ENCODE measurements around the gene ZSWIM3. TPM values are rescaled to one million over a fixed set of nuclear protein-coding genes. Genes with fewer than 3 reads are reported as not detected.
"Not testable (repeated sequence)": the region's sequence is repeated elsewhere in the genome, so short reads cannot be mapped to it uniquely, and the experiment has no call there.

Gene ZSWIM3
- total RNA-seq, 2 experiments from 2014 or later = 5.1 to 5.8 TPM

DNA sequence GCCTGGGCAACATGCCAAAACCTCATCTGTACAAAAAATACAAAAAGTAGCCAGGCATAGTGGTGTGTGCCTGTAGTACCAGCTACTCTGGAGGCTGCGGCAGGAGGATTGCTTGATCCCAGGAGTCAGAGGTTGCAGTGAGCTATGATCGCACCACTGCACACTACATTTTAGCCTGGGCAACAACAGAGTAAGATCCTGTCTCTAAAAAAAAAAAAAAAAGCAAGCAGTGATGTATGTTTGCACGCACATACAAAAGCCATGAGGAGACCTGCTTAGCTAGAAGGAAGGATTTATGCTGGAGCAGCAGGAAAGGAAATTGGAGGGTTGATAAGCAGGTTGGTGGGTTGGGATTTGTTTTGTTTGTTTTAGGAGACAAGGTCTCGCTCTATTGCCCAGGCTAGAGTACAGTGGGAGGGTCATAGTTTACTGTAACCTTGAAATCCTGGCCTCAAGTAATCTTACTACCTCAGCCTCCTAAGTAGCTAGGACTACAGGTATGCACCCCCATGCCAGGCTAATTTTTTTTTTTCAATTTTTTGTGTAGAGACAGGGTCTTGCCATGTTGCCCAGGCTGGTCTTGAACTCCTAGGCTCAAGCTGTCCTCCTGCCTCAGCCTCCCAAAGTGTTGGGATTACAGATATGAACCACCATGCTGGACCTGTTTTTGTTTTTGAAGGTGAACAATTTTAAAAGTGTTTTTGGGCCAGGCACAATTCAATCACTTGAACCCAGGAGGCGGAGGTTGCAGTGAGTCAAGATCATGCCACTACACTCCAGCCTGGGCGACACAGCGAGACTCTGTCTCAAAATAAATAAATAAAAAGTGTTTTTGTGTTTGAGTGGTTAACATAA is 4.0 kb downstream of the ZSWIM3 start:
- no peak for ATAC-seq
- CTCF ChIA-PET = interaction anchor here (1.6 kb wide), 1 partner anchor 62 kb away, joined by 4 read pairs; no protein-coding TSS in a partner anchor
- no peaks in the 10 kb centered on the region for H3K27me3 Mint-ChIP-seq (ENCODE audit: low read depth)
- no peak overlapping the region for H3K27ac Mint-ChIP-seq
- no peak for DNase-seq
- H3K36me3 Mint-ChIP-seq (ENCODE audit: low read depth) = peaks cover 4% of the 10 kb centered on the region
- H3K9me3 Mint-ChIP-seq (ENCODE audit: insufficient read depth) = no peaks in the 10 kb centered on the region
- H3K4me3 Mint-ChIP-seq = no peak overlapping the region
- POLR2A ChIA-PET = no interaction called here
- peaks cover 31% of the 10 kb centered on the region for H3K4me1 Mint-ChIP-seq (ENCODE audit: low read depth)

DNA sequence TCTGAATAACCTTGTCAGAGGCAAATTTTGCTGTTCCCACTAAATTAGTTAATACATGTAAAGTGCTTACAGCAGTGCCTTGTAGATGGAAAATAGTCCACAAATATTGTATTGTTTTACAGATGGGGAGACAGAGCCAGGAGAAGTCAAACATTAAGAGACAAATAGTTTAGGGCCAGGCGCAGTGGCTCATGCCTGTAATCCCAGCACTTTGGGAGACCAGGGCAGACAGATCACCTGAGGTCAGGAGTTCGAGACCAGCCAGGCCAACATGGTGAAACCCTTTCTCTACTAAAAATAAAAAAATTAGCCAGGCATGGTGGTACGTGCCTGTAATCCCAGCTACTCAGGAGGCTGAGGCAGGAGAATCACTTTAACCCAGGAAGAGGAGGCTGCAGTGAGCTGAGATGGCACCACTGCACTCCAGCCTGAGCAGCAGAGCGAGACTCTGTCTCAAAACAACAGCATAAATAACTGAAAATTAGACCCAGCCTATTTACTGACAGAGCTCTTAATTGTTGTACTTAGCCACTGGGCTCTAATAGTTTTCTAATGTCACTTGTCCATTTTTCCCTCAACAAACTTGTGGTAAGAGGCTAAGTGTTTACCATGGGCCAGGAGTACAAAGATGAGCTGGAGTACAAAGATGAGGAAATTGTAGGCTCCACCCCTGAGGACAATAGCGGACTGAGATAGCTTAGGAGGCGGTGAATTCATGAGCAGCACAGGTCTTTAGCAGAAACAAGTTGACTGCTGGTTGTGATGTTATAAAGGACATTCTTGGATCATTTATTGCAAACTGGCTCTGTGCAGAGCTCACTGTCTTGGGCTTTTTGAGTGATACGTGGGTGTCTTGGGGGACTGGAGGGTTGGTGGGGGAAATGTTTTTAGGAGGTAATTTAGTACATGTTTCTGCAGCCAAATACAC is 6.4 kb downstream of the ZSWIM3 start:
- Mint-ChIP-seq H3K4me1 (ENCODE audit: low read depth) (peaks cover 14% of the 10 kb centered on the region), H3K4me3 (no peak overlapping the region), H3K27me3 (ENCODE audit: low read depth) (no peaks in the 10 kb centered on the region), H3K27ac (no peak overlapping the region), H3K36me3 (ENCODE audit: low read depth) (no peaks in the 10 kb centered on the region), H3K9me3 (ENCODE audit: insufficient read depth) (no peaks in the 10 kb centered on the region)
- DNase-seq = no peak
- no peak for ATAC-seq
- ChIA-PET POLR2A (interaction anchor here (1.0 kb wide), 1 partner anchor 17 kb away, joined by 6 read pairs; the partner anchor contains the start of gene ZSWIM1), CTCF (interaction anchor here (0.6 to 1.1 kb wide), 2 partner anchors 23 to 27 kb away, joined by 3 read pairs; partner anchors contain the start of genes CTSA, NEURL2 and SPATA25)

- Mint-ChIP-seq H3K4me1 (ENCODE audit: low read depth) (no peaks in the 10 kb centered on the region), H3K4me3 (no peak overlapping the region), H3K27me3 (ENCODE audit: low read depth) (no peaks in the 10 kb centered on the region), H3K9me3 (ENCODE audit: insufficient read depth) (no peaks in the 10 kb centered on the region), H3K27ac (no peak overlapping the region), H3K36me3 (ENCODE audit: low read depth) (no peaks in the 10 kb centered on the region)
- DNase-seq (no peak), ATAC-seq (no peak)
- ChIA-PET CTCF (interaction anchor here (0.7 to 1.3 kb wide), 2 partner anchors 8 to 60 kb away, joined by 3 read pairs; no protein-coding TSS in a partner anchor), POLR2A (interaction anchor here (0.7 kb wide), 1 partner anchor 54 kb away, joined by 3 read pairs; the partner anchor contains the start of gene UBE2C)
Observed at GRCh38 chr20:45866454-45866853, 9.0 kb downstream of the ZSWIM3 start.

GRCh38 chr20:45867136-45867818 is 9.9 kb downstream of the ZSWIM3 start:
- ATAC-seq (no peak), DNase-seq (no peak)
- Mint-ChIP-seq H3K27me3 (ENCODE audit: low read depth) (no peaks in the 10 kb centered on the region), H3K4me1 (ENCODE audit: low read depth) (no peaks in the 10 kb centered on the region), H3K4me3 (no peak overlapping the region), H3K36me3 (ENCODE audit: low read depth) (no peaks in the 10 kb centered on the region), H3K9me3 (ENCODE audit: insufficient read depth) (no peaks in the 10 kb centered on the region), H3K27ac (no peak overlapping the region)
- CTCF ChIA-PET = interaction anchor here (1.3 kb wide), 1 partner anchor 9 kb away, joined by 3 read pairs; no protein-coding TSS in a partner anchor
- POLR2A ChIA-PET = interaction anchor here (0.7 kb wide), 1 partner anchor 54 kb away, joined by 3 read pairs; the partner anchor contains the start of gene UBE2C

- ChIA-PET POLR2A (no interaction called here), CTCF (interaction anchor here (0.6 to 1.3 kb wide), 2 partner anchors 9 to 23 kb away, joined by 3 to 5 read pairs; no protein-coding TSS in a partner anchor)
- H3K4me3 Mint-ChIP-seq = no peak overlapping the region
- ATAC-seq (no peak), DNase-seq (no peak)
- no peak overlapping the region for H3K27ac Mint-ChIP-seq
- H3K27me3 Mint-ChIP-seq (ENCODE audit: low read depth) = no peaks in the 10 kb centered on the region
- no peaks in the 10 kb centered on the region for H3K4me1 Mint-ChIP-seq (ENCODE audit: low read depth)
- H3K36me3 Mint-ChIP-seq (ENCODE audit: low read depth) = no peaks in the 10 kb centered on the region
- H3K9me3 Mint-ChIP-seq (ENCODE audit: insufficient read depth) = no peaks in the 10 kb centered on the region
Observed at GRCh38 chr20:45867819-45868176, 10.4 kb downstream of the ZSWIM3 start.

DNA sequence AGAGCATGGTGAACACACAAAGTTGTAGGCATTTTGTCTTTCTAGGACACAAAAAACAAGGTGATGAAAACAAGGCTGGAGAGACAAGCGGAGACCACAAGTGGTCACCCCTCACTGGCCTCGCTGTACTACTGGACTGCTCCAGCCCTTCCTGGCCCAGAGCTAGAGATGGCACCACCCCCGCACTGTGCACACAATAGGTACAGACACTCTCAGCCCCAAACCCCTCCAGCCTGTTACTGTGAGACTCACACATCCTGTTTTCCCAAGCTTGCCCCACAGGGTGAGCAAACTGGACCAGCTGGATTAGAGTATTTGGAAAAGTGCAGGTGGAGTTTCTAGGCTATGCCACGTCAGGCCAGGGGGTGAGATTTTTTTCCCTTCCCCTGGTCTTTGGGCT is 15.2 kb downstream of the ZSWIM3 start:
- ChIA-PET CTCF (interaction anchor here (0.6 kb wide), 1 partner anchor 12 kb away, joined by 3 read pairs; no protein-coding TSS in a partner anchor), POLR2A (no interaction called here)
- ATAC-seq = no peak
- H3K27ac Mint-ChIP-seq = no peak overlapping the region
- H3K27me3 Mint-ChIP-seq (ENCODE audit: low read depth) = no peaks in the 10 kb centered on the region
- H3K4me3 Mint-ChIP-seq = no peak overlapping the region
- no peak for DNase-seq
- H3K4me1 Mint-ChIP-seq (ENCODE audit: low read depth) = no peaks in the 10 kb centered on the region
- H3K9me3 Mint-ChIP-seq (ENCODE audit: insufficient read depth) = no peaks in the 10 kb centered on the region
- H3K36me3 Mint-ChIP-seq (ENCODE audit: low read depth) = peaks cover 9% of the 10 kb centered on the region

- no peaks in the 10 kb centered on the region for H3K9me3 Mint-ChIP-seq (ENCODE audit: insufficient read depth)
- H3K4me3 Mint-ChIP-seq = no peak overlapping the region
- DNase-seq (no peak), ATAC-seq (no peak)
- no peaks in the 10 kb centered on the region for H3K27me3 Mint-ChIP-seq (ENCODE audit: low read depth)
- ChIA-PET POLR2A (no interaction called here), CTCF (interaction anchor here (0.9 kb wide), 1 partner anchor 103 kb away, joined by 3 read pairs; no protein-coding TSS in a partner anchor)
- H3K4me1 Mint-ChIP-seq (ENCODE audit: low read depth) = no peaks in the 10 kb centered on the region
- no peak overlapping the region for H3K27ac Mint-ChIP-seq
- H3K36me3 Mint-ChIP-seq (ENCODE audit: low read depth) = peaks cover 9% of the 10 kb centered on the region
Observed at GRCh38 chr20:45873409-45874103, 16.1 kb downstream of the ZSWIM3 start.

DNA sequence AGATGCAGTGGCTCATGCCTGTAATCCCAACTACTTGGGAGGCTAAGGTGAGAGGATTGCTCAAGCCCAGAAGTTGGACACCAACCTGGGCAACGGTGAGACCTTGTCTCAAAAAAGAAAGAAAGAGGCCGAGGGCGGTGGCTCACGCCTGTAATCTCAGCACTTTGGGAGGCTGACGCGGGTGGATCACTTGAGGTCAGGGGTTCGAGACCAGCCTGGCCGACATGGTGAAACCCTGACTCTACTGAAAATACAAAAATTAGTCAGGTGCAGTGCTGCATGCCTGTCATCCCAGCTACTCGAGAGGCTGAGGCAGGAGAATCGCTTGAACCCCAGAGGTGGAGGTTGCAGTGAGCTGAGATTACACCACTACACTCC is 16.7 kb downstream of the ZSWIM3 start:
- ATAC-seq; DNase-seq; H3K4me1 Mint-ChIP-seq (ENCODE audit: low read depth); CTCF ChIA-PET; H3K27ac Mint-ChIP-seq; H3K9me3 Mint-ChIP-seq (ENCODE audit: insufficient read depth); POLR2A ChIA-PET; H3K27me3 Mint-ChIP-seq (ENCODE audit: low read depth); H3K4me3 Mint-ChIP-seq; H3K36me3 Mint-ChIP-seq (ENCODE audit: low read depth): not testable (repeated sequence)

GRCh38 chr20:45874576-45874975 is 17.2 kb downstream of the ZSWIM3 start:
- DNase-seq (no peak), ATAC-seq (no peak)
- Mint-ChIP-seq H3K36me3 (ENCODE audit: low read depth) (peaks cover 9% of the 10 kb centered on the region), H3K27ac (no peak overlapping the region), H3K4me1 (ENCODE audit: low read depth) (no peaks in the 10 kb centered on the region), H3K4me3 (no peak overlapping the region), H3K9me3 (ENCODE audit: insufficient read depth) (no peaks in the 10 kb centered on the region), H3K27me3 (ENCODE audit: low read depth) (no peaks in the 10 kb centered on the region)
- CTCF ChIA-PET = interaction anchor here (1.7 kb wide), 1 partner anchor 76 kb away, joined by 6 read pairs; no protein-coding TSS in a partner anchor
- POLR2A ChIA-PET = no interaction called here

DNA sequence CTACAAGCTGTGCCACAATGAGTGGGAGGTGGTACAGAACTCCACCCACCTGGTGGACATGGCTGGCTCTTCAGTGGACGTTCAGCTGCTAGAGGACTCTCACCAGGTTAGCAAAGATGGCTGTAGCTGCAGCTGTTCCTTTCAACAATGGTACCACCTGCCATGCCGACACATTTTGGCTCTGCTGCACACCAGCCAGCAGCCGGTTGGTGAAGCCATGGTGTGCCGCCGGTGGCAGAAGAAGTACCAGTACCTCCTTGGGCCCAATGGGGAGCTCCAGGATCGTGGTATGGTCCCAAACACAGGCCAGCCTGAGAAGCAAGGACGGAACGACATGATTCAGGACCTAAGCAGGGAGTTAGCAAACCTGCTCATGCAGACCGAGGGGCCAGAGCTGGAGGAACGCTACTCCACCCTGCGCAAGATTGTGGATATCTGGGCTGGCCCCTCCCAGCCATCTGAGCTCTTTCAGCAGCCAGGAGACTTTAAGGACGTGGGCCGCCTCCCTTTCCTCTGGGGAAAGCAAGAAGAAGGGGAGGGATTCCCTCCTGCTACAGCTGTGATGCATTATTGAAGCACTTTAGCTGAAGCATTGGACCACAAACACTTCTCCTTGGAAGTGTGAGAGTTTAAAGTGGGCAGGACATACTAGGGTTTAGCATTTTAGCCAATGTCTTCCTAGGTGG is 20.8 kb downstream of the ZSWIM3 start:
- Mint-ChIP-seq H3K4me1 (ENCODE audit: low read depth) (peaks cover 22% of the 10 kb centered on the region), H3K27ac (no peak overlapping the region), H3K27me3 (ENCODE audit: low read depth) (no peaks in the 10 kb centered on the region), H3K4me3 (no peak overlapping the region), H3K9me3 (ENCODE audit: insufficient read depth) (no peaks in the 10 kb centered on the region), H3K36me3 (ENCODE audit: low read depth) (peaks cover 24% of the 10 kb centered on the region)
- DNase-seq (no peak), ATAC-seq (no peak)
- POLR2A ChIA-PET = no interaction called here
- CTCF ChIA-PET = no interaction called here
